Umbilical cord (tissue), 2 donors: ENCODE measurements around the gene ZBTB8B. TPM values are rescaled to one million over a fixed set of nuclear protein-coding genes. Genes with fewer than 3 reads are reported as not detected.
"Not testable (repeated sequence)": the region's sequence is repeated elsewhere in the genome, so short reads cannot be mapped to it uniquely, and the experiment has no call there.

Source experiments
- DNase-seq: peaks from one replicate; pipeline ENCODE4 v3.0.0-alpha.2; 2015; ENCODE audit warnings: low spot score
- total RNA-seq: library from RNA; depleted of rRNA; stranded (reverse); fragments of >200 nt; gene quantifications from one replicate; pipeline ENCODE4 v1.2.3, GENCODE V29; 2014; ENCODE audit warnings: low replicate concordance; ENCODE audit not compliant: insufficient read depth

ZBTB8B gene
- total RNA-seq, 1 donor from 2014 or later, result 2.6 TPM

- no peak for DNase-seq
Measured at GRCh38 chr1:32470431-32470830, 5.6 kb downstream of the ZBTB8B start.

- DNase-seq, result no peak
Measured at GRCh38 chr1:32470991-32471694, 6.3 kb downstream of the ZBTB8B start.

GRCh38 chr1:32471695-32472362, 7.0 kb downstream of the ZBTB8B start:
- no peak for DNase-seq

GRCh38 chr1:32472966-32473365, 8.1 kb downstream of the ZBTB8B start:
- not testable (repeated sequence) for DNase-seq

GRCh38 chr1:32474954-32475353, 10.1 kb downstream of the ZBTB8B start:
- DNase-seq, result no peak

GRCh38 chr1:32480003-32480402, 15.1 kb downstream of the ZBTB8B start:
- no peak for DNase-seq

- no peak for DNase-seq
Measured at GRCh38 chr1:32480761-32481160, 15.9 kb downstream of the ZBTB8B start.

- not testable (repeated sequence) for DNase-seq
Measured at GRCh38 chr1:32481788-32482187, 16.9 kb downstream of the ZBTB8B start.

- DNase-seq, result peak; percentile 89
Measured at GRCh38 chr1:32485554-32486255, 20.8 kb downstream of the ZBTB8B start.

- no peak for DNase-seq
Measured at GRCh38 chr1:32486463-32487113, 21.7 kb downstream of the ZBTB8B start.

- no peak for DNase-seq
Measured at GRCh38 chr1:32487182-32487581, 22.3 kb downstream of the ZBTB8B start.

GRCh38 chr1:32489774-32490454, 25.0 kb downstream of the ZBTB8B start:
- DNase-seq, result no peak

- DNase-seq, result no peak
Measured at GRCh38 chr1:32491386-32491785, 26.5 kb downstream of the ZBTB8B start.

GRCh38 chr1:32494196-32494595, 29.3 kb downstream of the ZBTB8B start:
- DNase-seq, result peak; percentile 93

- DNase-seq, result peak; percentile 34
Measured at GRCh38 chr1:32494711-32495337, 30.0 kb downstream of the ZBTB8B start.

GRCh38 chr1:32496127-32496526, 31.3 kb downstream of the ZBTB8B start:
- peak; percentile 84 for DNase-seq

- DNase-seq, result no peak
Measured at GRCh38 chr1:32498751-32499150, 33.9 kb downstream of the ZBTB8B start.

- DNase-seq, result peak; percentile 80
Measured at GRCh38 chr1:32500387-32501209, 35.7 kb downstream of the ZBTB8B start.

- DNase-seq, result no peak
Measured at GRCh38 chr1:32501865-32502264, 37.0 kb downstream of the ZBTB8B start.

GRCh38 chr1:32503153-32503552, 38.3 kb downstream of the ZBTB8B start:
- no peak for DNase-seq
